Uterus (tissue), 4 donors: ENCODE measurements around the gene SLC29A1. TPM values are rescaled to one million over a fixed set of nuclear protein-coding genes. Genes with fewer than 3 reads are reported as not detected.
"Not testable (repeated sequence)": the region's sequence is repeated elsewhere in the genome, so short reads cannot be mapped to it uniquely, and the experiment has no call there.

ENCODE experiments used
- DNase-seq, 2 donors: peaks; one replicate each; pipeline ENCODE4 v3.0.0-alpha.2; 2019 to 2020
- H3K27ac ChIP-seq, 2 donors: fragments of 200-600 bp; sonication (generic); 1 replicate in 1 of 2; 2 replicates in 1 of 2; pipeline ENCODE4 v1.5.1; 2016 to 2018
- H3K27me3 ChIP-seq, 2 donors: fragments of 200-600 bp; sonication (generic); one replicate each; pipeline ENCODE4 v1.5.1; 2018 to 2019; ENCODE audit warnings: control low read depth in 1 of 2
- H3K36me3 ChIP-seq, 2 donors: fragments of 200-600 bp; sonication (generic); one replicate each; pipeline ENCODE4 v1.5.1; 2019; ENCODE audit warnings: control low read depth in 1 of 2
- H3K4me1 ChIP-seq, 2 donors: fragments of 200-600 bp; sonication (generic); one replicate each; pipeline ENCODE4 v1.5.1; 2018 to 2019; ENCODE audit warnings: control low read depth in 1 of 2
- H3K4me3 ChIP-seq, 2 donors: fragments of 200-600 bp; sonication (generic); 1 replicate in 1 of 2; 2 replicates in 1 of 2; pipeline ENCODE4 v1.5.1; 2018 to 2019; ENCODE audit warnings: mild to moderate bottlenecking in 1 of 2
- H3K9me3 ChIP-seq, 2 donors: fragments of 200-600 bp; sonication (generic); one replicate each; pipeline ENCODE4 v1.5.1; 2019; ENCODE audit warnings: control low read depth in 1 of 2
- CTCF ChIP-seq, 4 experiments: fragments of 200-600 bp in 2 of 4; fragments of 450-650 bp in 2 of 4; sonication (generic) in 2 of 4; IDR thresholded peaks; one replicate each; pipeline ENCODE4 v1.5.1; 2016 to 2019; ENCODE audit warnings: antibody characterized with exemption in 4 of 4, mild to moderate bottlenecking in 2 of 4, moderate library complexity in 1 of 4
- POLR2A ChIP-seq, 2 donors: fragments of 450-650 bp; IDR thresholded peaks; one replicate each; pipeline ENCODE4 v1.6.1; 2016; ENCODE audit warnings: antibody characterized with exemption in 2 of 2, mild to moderate bottlenecking in 1 of 2, moderate library complexity in 1 of 2
- intact Hi-C: fragments of 100-400 bp; cut with DNase I; formaldehyde crosslinking; loops from one replicate; pipeline ENCODE4 v1.15.1; 2023; ENCODE audit warnings: low total_unique reads
- total RNA-seq, 4 donors: library from RNA; depleted of rRNA in 3 of 4; stranded (reverse); fragments of >200 nt in 3 of 4; gene quantifications; one replicate each; pipeline versions ENCODE4 v1.1.0 to v1.2.4, GENCODE V29; 2014 to 2023
- donor health status: DM: yes; HTN: yes; CAD: no.

The SLC29A1 gene
- total RNA-seq, 4 donors from 2014 or later, result 29.9 to 150 (median 95.1) TPM

- no peak for DNase-seq
- H3K4me1 ChIP-seq, result no peaks in the 10 kb centered on the region
- H3K27ac ChIP-seq, result no peak overlapping the region
- H3K36me3 ChIP-seq, result no peaks in the 10 kb centered on the region
- intact Hi-C loops, result no loop called here
- H3K4me3 ChIP-seq, result no peak overlapping the region
- H3K27me3 ChIP-seq, result no peaks in the 10 kb centered on the region
- no peaks in the 10 kb centered on the region for H3K9me3 ChIP-seq
- no peak for TF ChIP-seq CTCF (IDR thresholded peaks at IDR 0.05)
- TF ChIP-seq POLR2A (IDR thresholded peaks at IDR 0.05), result no peak
These were observed 29.1 kb upstream of the SLC29A1 start for GRCh38 chr6:44194326-44194725.

GRCh38 chr6:44196351-44196750, 27.0 kb upstream of the SLC29A1 start:
- DNase-seq, H3K4me1 ChIP-seq, H3K9me3 ChIP-seq, H3K27ac ChIP-seq, intact Hi-C loops, H3K36me3 ChIP-seq, H3K27me3 ChIP-seq, H3K4me3 ChIP-seq: not testable (repeated sequence)

- H3K27me3 ChIP-seq, result no peaks in the 10 kb centered on the region
- DNase-seq, result no peak
- TF ChIP-seq POLR2A (IDR thresholded peaks at IDR 0.05), result no peak
- no peak for TF ChIP-seq CTCF (IDR thresholded peaks at IDR 0.05)
- H3K27ac ChIP-seq, result no peak overlapping the region
- H3K36me3 ChIP-seq, result no peaks in the 10 kb centered on the region
- intact Hi-C loops, result no loop called here
- no peak overlapping the region for H3K4me3 ChIP-seq
- no peaks in the 10 kb centered on the region for H3K4me1 ChIP-seq
- H3K9me3 ChIP-seq, result no peaks in the 10 kb centered on the region
These were observed 24.7 kb upstream of the SLC29A1 start for GRCh38 chr6:44198684-44199083.

GRCh38 chr6:44199883-44200282, 23.5 kb upstream of the SLC29A1 start:
- no peak for DNase-seq
- Histone ChIP-seq H3K27ac (no peak overlapping the region), H3K9me3 (no peaks in the 10 kb centered on the region), H3K4me3 (no peak overlapping the region), H3K27me3 (no peaks in the 10 kb centered on the region), H3K4me1 (no peaks in the 10 kb centered on the region), H3K36me3 (no peaks in the 10 kb centered on the region)
- no peak for TF ChIP-seq CTCF (IDR thresholded peaks at IDR 0.05)
- intact Hi-C loops, result no loop called here

- H3K4me3 ChIP-seq, result no peak overlapping the region
- H3K27ac ChIP-seq, result no peak overlapping the region
- no peaks in the 10 kb centered on the region for H3K9me3 ChIP-seq
- TF ChIP-seq CTCF (IDR thresholded peaks at IDR 0.05) (no peak), POLR2A (IDR thresholded peaks at IDR 0.05) (no peak)
- no peaks in the 10 kb centered on the region for H3K27me3 ChIP-seq
- no peaks in the 10 kb centered on the region for H3K36me3 ChIP-seq
- H3K4me1 ChIP-seq, result no peaks in the 10 kb centered on the region
- DNase-seq, result no peak
- intact Hi-C loops, result no loop called here
These were observed 22.2 kb upstream of the SLC29A1 start for GRCh38 chr6:44201200-44201599.

- no peaks in the 10 kb centered on the region for H3K4me1 ChIP-seq
- no peak for TF ChIP-seq CTCF (IDR thresholded peaks at IDR 0.05)
- TF ChIP-seq POLR2A (IDR thresholded peaks at IDR 0.05), result no peak
- intact Hi-C loops, result no loop called here
- no peak overlapping the region for H3K27ac ChIP-seq
- no peaks in the 10 kb centered on the region for H3K27me3 ChIP-seq
- no peak overlapping the region for H3K4me3 ChIP-seq
- DNase-seq, result no peak
- no peaks in the 10 kb centered on the region for H3K36me3 ChIP-seq
- no peaks in the 10 kb centered on the region for H3K9me3 ChIP-seq
These were observed 21.6 kb upstream of the SLC29A1 start for GRCh38 chr6:44201638-44202303.
